ENCODE data around the gene CD2BP2.

- TF ChIP-seq CTCF (IDR thresholded peaks at IDR 0.05) (no peak), POLR2A (IDR thresholded peaks at IDR 0.05) (no peak)
Observed at GRCh38 chr16:30368792-30369090, 13.6 kb upstream of the CD2BP2 start.

Measured in lower leg skin (tissue), 3 donors.